GM08714 (cell line): ENCODE data around the gene CTXND1.

Source experiments
- H3K4me3 ChIP-seq: fragments of 200-500 bp; sonication (Bioruptor generic); 2 replicates; pipeline ENCODE4 v1.5.1; 2014; ENCODE audit warnings: mild to moderate bottlenecking, low read length, inconsistent platforms
- ZNF274 ChIP-seq: IDR thresholded peaks from 2 replicates; pipeline ENCODE4 v1.6.1; 2012; ENCODE audit warnings: mild to moderate bottlenecking, low read depth, low read length

Gene CTXND1

DNA sequence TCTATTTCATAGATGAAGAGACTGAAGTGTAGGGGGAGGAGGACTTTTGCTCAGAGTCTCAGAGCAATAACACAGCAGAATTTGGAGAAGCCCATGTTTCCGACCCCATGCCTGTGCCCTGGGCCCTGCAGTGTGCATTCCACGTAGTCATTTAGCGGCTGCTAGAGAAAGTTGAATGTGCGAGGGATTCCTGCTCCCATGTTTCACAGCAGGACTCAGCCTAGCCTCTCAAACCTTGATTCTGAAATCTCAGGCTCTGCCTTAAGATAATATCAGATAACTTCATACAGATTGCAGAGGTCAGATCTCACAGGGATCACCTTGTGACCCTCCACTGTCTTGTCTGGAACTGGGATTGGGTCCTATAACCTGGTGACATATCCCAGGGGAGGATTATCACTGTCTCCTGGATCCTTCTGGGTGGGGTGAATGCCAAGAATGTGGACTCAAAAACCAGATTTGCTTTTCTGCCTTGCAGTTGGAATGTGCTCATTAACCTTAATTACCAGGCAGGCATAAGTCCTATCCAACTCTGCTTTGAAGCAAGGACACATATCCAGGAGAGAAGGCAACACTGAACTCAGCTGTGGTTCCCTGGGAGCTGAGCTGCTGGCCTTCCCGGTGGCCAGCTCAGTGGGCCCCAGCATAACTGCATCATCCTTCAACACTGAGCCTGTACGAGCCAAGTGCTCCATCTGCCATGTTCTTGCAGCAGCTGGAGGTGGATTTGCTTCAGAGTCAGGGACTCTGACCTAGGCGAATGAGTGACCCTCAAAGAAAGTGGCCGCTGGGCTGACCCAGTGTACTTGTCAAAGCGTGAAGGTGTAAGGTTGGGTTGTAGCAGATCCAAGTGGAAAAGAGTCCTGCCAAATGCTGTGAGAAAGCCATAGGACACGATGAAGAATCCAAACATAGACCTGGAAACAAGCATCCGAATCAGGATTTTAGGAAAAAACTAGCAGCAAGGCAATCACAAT, 43.0 kb downstream of the CTXND1 start:
- TF ChIP-seq ZNF274, result no peak
- H3K4me3 ChIP-seq, result no peak overlapping the region

DNA sequence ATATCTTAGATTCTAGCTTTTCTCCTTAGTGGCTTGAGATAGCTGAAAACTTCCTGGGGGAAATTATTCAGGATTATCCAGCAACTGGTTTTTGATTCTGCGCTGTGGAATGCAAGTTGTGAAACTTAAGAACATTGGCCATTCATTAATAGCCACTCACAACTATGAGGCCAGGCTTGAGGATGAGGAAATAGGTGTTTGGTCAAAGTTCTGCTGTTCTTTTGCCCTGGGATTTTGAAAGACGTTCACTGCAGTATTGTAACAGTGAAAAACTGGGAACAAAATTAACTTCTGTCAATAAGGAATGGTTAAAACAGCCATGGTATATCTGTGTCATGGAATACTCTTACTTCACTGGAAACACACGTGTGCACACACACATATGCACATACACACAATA, 44.1 kb downstream of the CTXND1 start:
- H3K4me3 ChIP-seq, result no peak overlapping the region
- no peak for TF ChIP-seq ZNF274

DNA sequence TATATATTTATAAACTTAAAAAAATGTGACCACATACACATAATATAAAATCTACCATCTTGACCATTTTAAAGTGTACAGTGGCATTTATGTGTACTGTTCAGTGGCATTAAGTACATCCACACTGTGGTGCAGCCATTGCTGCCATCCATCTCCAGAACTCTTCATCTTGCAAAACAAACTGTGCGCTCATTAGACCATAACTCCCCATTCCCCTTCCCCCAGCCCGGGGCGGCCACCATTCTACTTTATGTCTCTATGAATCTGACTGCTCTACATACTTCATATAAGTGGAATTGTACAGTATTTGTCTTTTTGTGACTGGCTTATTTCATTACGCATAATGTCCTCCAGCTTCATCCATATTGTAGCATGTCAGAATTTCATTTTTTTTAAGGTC, 47.8 kb downstream of the CTXND1 start:
- H3K4me3 ChIP-seq, result no peak overlapping the region
- no peak for TF ChIP-seq ZNF274

DNA sequence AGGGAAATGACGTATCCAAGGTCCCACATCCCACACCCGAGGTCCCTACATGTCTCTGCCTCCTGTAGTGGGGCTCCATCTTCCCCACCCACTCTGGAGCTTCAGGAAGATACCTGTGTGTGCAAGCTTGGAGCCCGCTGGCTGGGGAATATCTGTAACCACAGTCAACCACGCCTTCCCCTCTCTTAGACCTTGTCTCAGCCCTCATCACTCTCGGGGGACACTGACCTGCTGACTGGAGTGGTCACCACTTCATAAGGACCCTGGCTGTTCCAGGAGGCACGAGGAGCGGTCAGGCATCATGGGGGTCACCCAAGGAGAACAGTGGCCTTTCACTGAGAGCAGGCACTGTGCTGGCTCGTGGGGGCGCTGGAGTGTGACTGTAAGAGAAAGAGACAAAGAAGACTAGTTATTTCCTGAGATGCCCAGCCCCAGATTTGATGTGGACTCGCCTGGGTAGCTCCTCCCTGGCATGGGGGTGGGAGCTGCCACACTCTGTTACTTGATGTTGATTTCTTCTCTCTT, 48.6 kb downstream of the CTXND1 start:
- TF ChIP-seq ZNF274, result no peak
- H3K4me3 ChIP-seq, result no peak overlapping the region

DNA sequence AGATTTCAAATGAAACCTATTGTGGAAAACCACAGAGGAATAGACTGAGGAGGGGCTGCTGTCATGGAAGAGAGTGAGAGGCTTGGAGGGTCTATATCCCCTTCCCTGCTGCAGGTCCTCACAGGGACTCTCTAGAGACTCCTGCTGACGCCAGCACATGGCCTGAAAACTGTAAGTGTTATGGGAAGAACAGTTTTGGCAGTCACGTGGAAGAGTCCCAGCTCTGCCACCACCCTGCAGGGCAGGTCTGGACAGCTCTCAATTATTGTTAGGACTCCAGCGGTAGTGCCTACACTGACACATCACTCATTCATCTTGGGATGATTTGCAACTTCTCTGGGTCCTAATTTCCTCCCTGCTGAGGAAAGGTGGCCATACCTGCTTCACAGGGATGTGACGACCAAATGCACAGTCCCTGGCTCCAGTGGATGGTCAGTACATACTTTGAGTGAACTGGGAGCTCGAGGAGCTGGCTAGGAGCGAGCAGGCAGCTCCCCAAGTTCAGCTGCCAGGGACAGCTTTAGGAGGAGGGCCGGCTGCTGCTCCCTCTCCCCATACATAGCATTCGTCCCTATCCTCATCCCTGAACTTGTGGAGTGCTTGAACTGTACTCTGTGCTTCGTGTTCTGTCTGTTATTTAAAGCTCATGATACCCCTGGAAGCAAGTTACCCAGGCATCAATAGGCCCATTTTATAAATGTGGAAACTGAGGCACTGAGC, 49.2 kb downstream of the CTXND1 start:
- no peak for TF ChIP-seq ZNF274
- H3K4me3 ChIP-seq, result no peak overlapping the region

DNA sequence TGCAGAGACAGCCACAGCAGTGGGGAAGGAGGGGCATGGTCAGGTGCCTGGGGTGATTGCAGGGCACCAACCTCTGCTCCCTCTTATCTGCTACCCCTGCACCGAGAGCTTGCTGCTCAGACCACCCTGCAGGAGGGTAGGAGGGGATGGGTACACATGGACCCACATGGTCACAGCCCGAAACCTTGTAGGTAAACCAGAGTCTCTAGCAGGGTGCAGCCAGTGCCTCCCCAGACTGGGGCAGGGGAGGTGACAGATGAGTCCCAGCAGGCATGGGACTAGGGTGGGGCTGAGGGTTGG, 50.0 kb downstream of the CTXND1 start:
- TF ChIP-seq ZNF274, result no peak
- no peak overlapping the region for H3K4me3 ChIP-seq

DNA sequence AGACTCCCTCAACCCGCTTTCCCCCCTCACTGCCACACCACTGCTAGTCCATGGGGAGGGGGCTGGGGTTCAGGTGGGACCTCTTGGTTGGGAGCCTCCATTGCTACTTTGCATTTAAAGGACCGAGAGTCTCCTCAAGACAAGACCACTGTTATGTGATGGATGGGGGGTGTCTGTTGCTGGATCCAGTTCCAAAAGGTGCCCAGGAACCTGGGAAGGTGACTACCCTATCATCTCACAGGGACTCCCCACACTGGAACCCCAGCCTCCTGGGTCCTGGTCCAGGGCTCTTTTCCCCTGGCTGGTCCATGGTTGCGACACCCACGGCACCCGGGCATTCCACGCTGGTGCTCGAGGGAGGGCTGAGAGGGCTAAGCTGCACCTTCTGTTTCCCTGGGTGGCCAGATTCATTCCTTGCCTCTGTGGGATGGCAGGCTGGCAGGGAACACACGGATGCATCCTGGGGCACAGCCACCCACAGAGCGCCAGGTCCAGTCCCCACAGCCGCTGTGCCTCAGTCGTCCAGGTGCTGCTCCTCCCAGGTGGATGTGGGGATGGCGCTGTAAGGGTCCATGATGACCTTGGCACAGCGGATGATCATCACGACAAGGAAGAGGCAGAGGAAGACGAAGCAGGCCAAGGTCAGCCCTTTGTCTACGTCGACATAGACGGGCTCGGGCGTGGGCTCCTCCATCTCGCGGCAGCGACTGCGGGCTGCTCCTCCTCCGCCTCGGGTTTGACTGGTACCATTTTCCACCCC, 50.6 kb downstream of the CTXND1 start:
- H3K4me3 ChIP-seq, result no peak overlapping the region
- no peak for TF ChIP-seq ZNF274

DNA sequence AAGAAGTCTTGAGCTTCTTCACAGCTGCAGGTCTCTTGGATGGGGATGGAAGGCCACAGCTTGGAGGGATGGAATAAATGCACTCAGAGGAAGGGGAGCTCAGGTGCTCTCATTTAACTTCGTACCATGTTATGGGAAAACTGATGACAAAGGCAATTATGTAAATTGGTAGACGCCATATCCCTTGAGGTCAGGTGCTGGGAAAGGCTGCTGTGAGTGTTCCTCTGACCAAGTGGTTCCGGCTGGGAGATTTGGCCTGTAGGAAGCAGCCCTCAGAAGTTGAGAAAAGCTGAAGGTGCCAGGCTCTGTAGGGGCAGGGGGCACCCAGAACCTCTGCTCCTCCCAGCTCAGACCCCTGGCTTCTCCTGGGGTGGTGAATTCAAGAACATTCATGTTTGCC, 52.1 kb downstream of the CTXND1 start:
- TF ChIP-seq ZNF274, result no peak

DNA sequence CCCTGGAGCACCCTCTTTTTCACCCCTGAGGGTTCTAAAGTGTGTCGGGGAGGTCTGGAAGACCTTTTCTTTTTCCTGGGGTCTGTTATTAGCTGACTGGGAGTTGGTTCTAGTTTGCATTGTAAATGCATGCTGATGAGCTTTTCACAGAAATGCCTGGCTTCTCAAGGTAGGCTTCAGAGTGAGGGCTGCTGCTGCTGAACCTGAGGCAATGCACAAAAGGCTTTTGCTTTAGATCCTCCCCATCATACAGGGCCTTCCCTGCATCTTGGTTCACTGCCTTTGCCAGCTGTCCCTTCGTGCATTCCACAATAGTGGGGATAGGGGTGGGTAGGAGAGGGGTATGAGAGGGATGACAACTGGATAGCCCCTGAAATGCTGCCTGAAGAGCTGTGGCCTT, 52.6 kb downstream of the CTXND1 start:
- no peak overlapping the region for H3K4me3 ChIP-seq
- no peak for TF ChIP-seq ZNF274

More for the DNA sequence above, 52.1 kb downstream of the CTXND1 start:
- no peak overlapping the region for H3K4me3 ChIP-seq

DNA sequence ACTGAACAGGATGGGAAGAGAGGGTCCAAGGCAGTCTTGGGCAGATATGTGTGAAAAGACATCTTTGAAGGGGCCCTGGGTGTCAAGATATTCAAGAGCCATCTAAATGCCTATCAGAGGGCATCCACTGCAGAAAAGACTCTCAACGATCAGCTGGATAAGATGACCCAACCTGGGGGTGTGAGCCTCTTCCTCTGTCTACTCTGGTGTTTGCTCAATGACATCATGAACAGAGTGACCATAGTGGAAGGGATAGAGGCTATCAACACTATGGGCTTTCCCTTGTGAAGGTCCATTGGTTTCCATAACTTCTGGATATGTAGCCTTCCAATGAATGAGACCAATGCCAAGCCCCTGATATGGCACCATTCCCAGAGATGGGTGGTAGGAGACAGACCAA, 57.1 kb downstream of the CTXND1 start:
- no peak for TF ChIP-seq ZNF274
- H3K4me3 ChIP-seq, result no peak overlapping the region

DNA sequence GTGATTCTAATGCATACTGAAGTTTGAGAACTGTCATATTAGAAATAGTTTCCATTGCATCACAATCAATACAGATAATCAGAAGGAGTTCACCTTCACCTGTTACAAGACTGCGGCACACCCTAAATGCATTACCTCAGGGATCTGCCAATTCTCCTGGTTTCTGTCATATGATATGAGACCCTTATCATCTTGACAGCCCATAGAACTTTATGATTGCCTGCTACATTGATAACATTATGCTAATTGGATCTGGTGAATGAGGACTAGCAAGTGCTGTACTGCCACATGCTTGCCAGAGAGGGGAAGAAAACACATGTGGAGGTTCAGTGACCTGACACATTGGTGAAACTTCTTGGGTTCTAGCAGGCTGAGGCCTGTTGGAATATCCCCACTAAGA, 57.8 kb downstream of the CTXND1 start:
- H3K4me3 ChIP-seq, result no peak overlapping the region
- TF ChIP-seq ZNF274, result no peak

DNA sequence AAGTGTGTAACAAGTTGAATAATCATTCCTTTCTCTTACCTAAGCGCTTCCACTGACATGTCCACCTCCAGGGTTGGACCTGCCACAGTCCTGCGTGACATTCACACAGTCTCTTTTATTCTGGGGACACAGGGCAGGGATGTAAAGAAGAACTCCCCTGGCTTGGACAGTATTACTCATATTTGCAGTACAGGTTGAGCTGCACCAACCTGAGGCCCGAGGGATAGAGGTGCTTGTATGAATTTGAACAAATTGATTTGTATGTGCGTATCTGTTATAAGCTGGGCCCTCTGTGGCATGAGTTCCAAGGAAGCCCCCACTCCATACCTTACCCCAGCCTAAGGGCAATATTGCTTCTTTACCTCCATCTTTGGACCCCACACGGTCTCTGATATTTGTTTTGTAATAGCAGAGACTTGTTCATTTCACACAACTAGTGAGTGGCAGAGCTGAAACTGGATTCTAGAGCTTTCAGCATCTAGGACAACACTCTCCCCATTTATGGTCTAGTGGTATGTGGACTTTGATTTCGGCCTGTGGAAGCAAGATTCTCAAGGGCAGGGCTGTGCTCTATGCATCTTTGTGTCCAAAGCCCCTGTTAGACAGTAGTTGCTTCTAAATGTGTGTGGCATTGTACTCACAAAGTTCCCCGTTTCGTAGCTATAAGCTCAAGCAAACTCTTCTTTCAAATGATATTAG, 60.0 kb downstream of the CTXND1 start:
- H3K4me3 ChIP-seq, result no peak overlapping the region
- no peak for TF ChIP-seq ZNF274

DNA sequence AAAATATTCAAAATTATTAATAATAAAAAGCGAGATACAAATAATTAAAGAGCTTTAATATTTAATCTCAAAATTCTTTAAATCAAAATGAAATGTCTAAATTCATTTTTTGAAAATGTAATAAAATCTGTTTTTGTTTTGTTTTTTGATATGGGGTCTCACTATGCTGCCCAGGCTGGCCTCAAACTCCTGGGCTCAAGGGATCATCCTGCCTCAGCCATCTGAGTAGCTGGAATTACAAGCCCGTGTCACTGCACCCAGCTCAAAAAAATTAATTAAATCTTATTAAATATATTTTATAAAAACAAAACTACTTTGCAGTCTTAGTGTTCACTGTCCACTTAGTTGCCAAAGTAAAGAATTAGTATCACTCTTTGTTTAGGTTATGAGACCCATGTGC, 60.8 kb downstream of the CTXND1 start:
- TF ChIP-seq ZNF274, result no peak

DNA sequence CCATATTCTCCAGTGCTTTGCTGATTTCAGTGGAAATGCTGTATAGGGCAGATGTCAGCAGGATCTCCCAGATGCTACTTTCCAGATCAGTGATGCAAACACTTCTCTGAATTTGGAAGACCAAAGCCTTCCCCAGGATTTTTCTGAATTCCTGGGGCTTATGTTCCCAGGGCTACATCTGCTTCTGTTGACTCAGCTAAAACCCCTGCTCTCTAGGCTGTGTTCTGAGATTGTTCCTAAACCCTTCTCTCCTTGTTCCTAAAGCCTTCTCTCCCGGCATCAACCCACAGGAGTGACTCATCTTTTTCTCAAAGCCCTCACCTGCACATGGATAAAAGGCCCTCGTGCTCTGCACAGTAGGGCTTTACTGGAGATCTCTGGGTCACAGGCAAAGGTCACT, 63.8 kb downstream of the CTXND1 start:
- no peak for TF ChIP-seq ZNF274
- no peak overlapping the region for H3K4me3 ChIP-seq

More for the DNA sequence above, 60.8 kb downstream of the CTXND1 start:
- no peak overlapping the region for H3K4me3 ChIP-seq
